Measurements from ENCODE around the gene ANHX. TPM values are rescaled to one million over a fixed set of nuclear protein-coding genes. Genes with fewer than 3 reads are reported as not detected.

ANHX gene
- total RNA-seq, 1 donor from 2014 or later: not detected

DNA sequence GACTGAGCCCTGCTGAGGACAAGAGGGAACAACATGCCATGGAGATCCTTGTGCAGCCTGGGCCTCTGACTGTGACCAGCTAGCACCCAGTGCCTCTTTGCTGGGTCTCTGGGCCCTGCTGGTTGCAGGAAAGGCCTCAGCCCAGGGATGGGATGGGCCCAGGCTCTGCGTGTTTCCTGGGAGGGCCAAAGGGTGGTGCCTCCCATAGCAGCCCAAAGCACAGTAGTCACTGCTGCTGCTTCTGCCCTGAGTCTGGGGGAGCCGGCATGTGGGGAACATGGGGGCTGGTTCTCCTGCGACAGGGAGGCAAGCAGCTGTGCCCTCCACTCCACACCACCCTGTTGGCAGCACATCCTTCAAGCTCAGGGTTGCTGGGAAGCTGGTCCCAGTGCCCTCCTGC, 18.5 kb downstream of the ANHX start:
- H3K4me3 ChIP-seq (ENCODE audit: insufficient read depth, low read depth, low read length): no peak overlapping the region
- no peaks in the 10 kb centered on the region for H4K20me1 ChIP-seq (ENCODE audit: insufficient read depth, low read length)
- no peak overlapping the region for H3K27ac Mint-ChIP-seq (ENCODE audit: unreplicated experiment)
- H3K79me2 ChIP-seq (ENCODE audit: insufficient read depth, low read length): no peaks in the 10 kb centered on the region
- no peaks in the 10 kb centered on the region for H3K27me3 Mint-ChIP-seq (ENCODE audit: low read depth, unreplicated experiment)
- no peaks in the 10 kb centered on the region for H3K4me1 Mint-ChIP-seq (ENCODE audit: low read depth, unreplicated experiment)
- H3K36me3 Mint-ChIP-seq (ENCODE audit: low read depth, unreplicated experiment): no peaks in the 10 kb centered on the region
- peaks cover 35% of the 10 kb centered on the region for H3K9me3 ChIP-seq (ENCODE audit: insufficient read depth, low read depth, low read length)
- TF ChIP-seq EZH2 (IDR thresholded peaks at IDR 0.05; ENCODE audit: insufficient read depth, low read length): no peak
- TF ChIP-seq, protein P1, sequence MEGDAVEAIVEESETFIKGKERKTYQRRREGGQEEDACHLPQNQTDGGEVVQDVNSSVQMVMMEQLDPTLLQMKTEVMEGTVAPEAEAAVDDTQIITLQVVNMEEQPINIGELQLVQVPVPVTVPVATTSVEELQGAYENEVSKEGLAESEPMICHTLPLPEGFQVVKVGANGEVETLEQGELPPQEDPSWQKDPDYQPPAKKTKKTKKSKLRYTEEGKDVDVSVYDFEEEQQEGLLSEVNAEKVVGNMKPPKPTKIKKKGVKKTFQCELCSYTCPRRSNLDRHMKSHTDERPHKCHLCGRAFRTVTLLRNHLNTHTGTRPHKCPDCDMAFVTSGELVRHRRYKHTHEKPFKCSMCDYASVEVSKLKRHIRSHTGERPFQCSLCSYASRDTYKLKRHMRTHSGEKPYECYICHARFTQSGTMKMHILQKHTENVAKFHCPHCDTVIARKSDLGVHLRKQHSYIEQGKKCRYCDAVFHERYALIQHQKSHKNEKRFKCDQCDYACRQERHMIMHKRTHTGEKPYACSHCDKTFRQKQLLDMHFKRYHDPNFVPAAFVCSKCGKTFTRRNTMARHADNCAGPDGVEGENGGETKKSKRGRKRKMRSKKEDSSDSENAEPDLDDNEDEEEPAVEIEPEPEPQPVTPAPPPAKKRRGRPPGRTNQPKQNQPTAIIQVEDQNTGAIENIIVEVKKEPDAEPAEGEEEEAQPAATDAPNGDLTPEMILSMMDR (IDR thresholded peaks at IDR 0.05; ENCODE audit: insufficient read depth, low read depth, low read length): no peak
- FAIRE-seq (no peak), DNase-seq (ENCODE audit: low read depth) (no peak)
- no peak overlapping the region for H2AFZ ChIP-seq (ENCODE audit: low read depth, low read length)
- H3K4me3 Mint-ChIP-seq (ENCODE audit: unreplicated experiment): no peak overlapping the region
- H3K27me3 ChIP-seq (ENCODE audit: insufficient read depth, low read length): no peaks in the 10 kb centered on the region
- H3K9me3 Mint-ChIP-seq (ENCODE audit: unreplicated experiment): peaks cover 49% of the 10 kb centered on the region
- no peak overlapping the region for H3K9ac ChIP-seq (ENCODE audit: low read length)
- no peaks in the 10 kb centered on the region for H3K4me1 ChIP-seq (ENCODE audit: insufficient read depth, low read length)
- H3K4me2 ChIP-seq (ENCODE audit: low read length): no peak overlapping the region
- H3K27ac ChIP-seq (ENCODE audit: low read depth, low read length): no peak overlapping the region
- H3K36me3 ChIP-seq (ENCODE audit: insufficient read depth, low read length): no peaks in the 10 kb centered on the region

DNA sequence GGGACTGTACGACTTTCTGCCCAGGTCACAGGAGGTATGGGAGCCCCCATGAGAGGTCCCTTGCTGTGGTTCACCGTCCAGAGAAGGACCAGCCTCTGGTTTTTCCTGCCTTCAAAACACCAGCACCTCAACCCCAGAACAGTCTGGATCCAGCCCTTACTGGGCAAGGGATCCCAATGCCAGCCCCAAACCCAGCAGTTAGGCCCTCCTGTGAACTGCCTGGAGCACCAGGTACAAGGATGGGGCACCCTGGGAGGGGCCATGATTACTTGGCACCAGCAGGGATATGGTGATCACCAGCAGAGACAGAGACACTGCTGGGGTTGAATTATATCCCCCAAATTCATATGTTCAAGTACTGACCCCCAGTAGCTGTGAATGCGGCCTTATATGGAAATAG, 20.0 kb downstream of the ANHX start:
- Mint-ChIP-seq H3K27me3 (ENCODE audit: low read depth, unreplicated experiment) (no peaks in the 10 kb centered on the region), H3K4me1 (ENCODE audit: low read depth, unreplicated experiment) (no peaks in the 10 kb centered on the region), H3K27ac (ENCODE audit: unreplicated experiment) (no peak overlapping the region), H3K4me3 (ENCODE audit: unreplicated experiment) (no peak overlapping the region), H3K9me3 (ENCODE audit: unreplicated experiment) (peaks cover 54% of the 10 kb centered on the region), H3K36me3 (ENCODE audit: low read depth, unreplicated experiment) (no peaks in the 10 kb centered on the region)
- Histone ChIP-seq H3K27me3 (ENCODE audit: insufficient read depth, low read length) (no peaks in the 10 kb centered on the region), H4K20me1 (ENCODE audit: insufficient read depth, low read length) (no peaks in the 10 kb centered on the region), H3K4me1 (ENCODE audit: insufficient read depth, low read length) (no peaks in the 10 kb centered on the region), H3K79me2 (ENCODE audit: insufficient read depth, low read length) (no peaks in the 10 kb centered on the region), H3K9ac (ENCODE audit: low read length) (no peak overlapping the region), H2AFZ (ENCODE audit: low read depth, low read length) (no peak overlapping the region), H3K4me2 (ENCODE audit: low read length) (no peak overlapping the region), H3K9me3 (ENCODE audit: insufficient read depth, low read depth, low read length) (peaks cover 30% of the 10 kb centered on the region), H3K4me3 (ENCODE audit: insufficient read depth, low read depth, low read length) (no peak overlapping the region), H3K27ac (ENCODE audit: low read depth, low read length) (no peak overlapping the region), H3K36me3 (ENCODE audit: insufficient read depth, low read length) (no peaks in the 10 kb centered on the region)
- no peak for FAIRE-seq
- TF ChIP-seq EZH2 (IDR thresholded peaks at IDR 0.05; ENCODE audit: insufficient read depth, low read length): no peak
- TF ChIP-seq, protein P1 (IDR thresholded peaks at IDR 0.05; ENCODE audit: insufficient read depth, low read depth, low read length): no peak
- DNase-seq (ENCODE audit: low read depth): no peak

DNA sequence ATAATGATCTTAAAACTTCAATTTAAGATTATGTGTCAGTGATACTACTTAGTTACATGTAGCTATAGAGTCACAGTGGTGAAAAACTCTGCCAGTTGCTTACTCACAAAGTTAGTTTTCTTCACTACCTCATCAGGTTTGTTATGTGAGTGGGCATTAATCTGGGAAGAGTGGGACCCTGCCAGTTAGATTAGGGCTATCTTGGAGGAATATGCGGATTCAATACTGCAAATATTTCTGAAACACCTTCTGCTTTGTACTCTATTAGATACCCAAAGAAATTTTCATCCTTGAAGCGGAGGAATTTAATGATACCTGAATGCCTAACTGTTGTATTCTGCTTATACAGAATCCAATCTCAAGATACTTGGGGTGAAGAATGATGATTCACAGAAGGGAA, 29.3 kb downstream of the ANHX start:
- Histone ChIP-seq H3K36me3 (ENCODE audit: insufficient read depth, low read length) (peaks cover 27% of the 10 kb centered on the region), H3K9ac (ENCODE audit: low read length) (no peak overlapping the region), H2AFZ (ENCODE audit: low read depth, low read length) (no peak overlapping the region), H3K27me3 (ENCODE audit: insufficient read depth, low read length) (no peaks in the 10 kb centered on the region), H3K79me2 (ENCODE audit: insufficient read depth, low read length) (no peaks in the 10 kb centered on the region), H3K4me2 (ENCODE audit: low read length) (no peak overlapping the region), H3K9me3 (ENCODE audit: insufficient read depth, low read depth, low read length) (peaks cover 70% of the 10 kb centered on the region), H3K4me3 (ENCODE audit: insufficient read depth, low read depth, low read length) (no peak overlapping the region), H3K4me1 (ENCODE audit: insufficient read depth, low read length) (no peaks in the 10 kb centered on the region), H3K27ac (ENCODE audit: low read depth, low read length) (no peak overlapping the region), H4K20me1 (ENCODE audit: insufficient read depth, low read length) (no peaks in the 10 kb centered on the region)
- H3K27ac Mint-ChIP-seq (ENCODE audit: unreplicated experiment): no peak overlapping the region
- H3K9me3 Mint-ChIP-seq (ENCODE audit: unreplicated experiment): peaks cover 77% of the 10 kb centered on the region
- H3K36me3 Mint-ChIP-seq (ENCODE audit: low read depth, unreplicated experiment): peaks cover 59% of the 10 kb centered on the region
- no peaks in the 10 kb centered on the region for H3K4me1 Mint-ChIP-seq (ENCODE audit: low read depth, unreplicated experiment)
- TF ChIP-seq, protein P1 (IDR thresholded peaks at IDR 0.05; ENCODE audit: insufficient read depth, low read depth, low read length): no peak
- TF ChIP-seq EZH2 (IDR thresholded peaks at IDR 0.05; ENCODE audit: insufficient read depth, low read length): no peak
- no peak for FAIRE-seq
- no peaks in the 10 kb centered on the region for H3K27me3 Mint-ChIP-seq (ENCODE audit: low read depth, unreplicated experiment)
- DNase-seq (ENCODE audit: low read depth): no peak
- H3K4me3 Mint-ChIP-seq (ENCODE audit: unreplicated experiment): no peak overlapping the region
